NCI-H1930 (cell line): Measurements from ENCODE around the gene NETO1.

ENCODE experiments used
- DNase-seq, 2 experiments: peaks; one replicate each; lab custom pipeline; 2025; lab: John Stamatoyannopoulos, UW

NETO1 gene

GRCh38 chr18:72846736-72847533 is 20.9 kb downstream of the NETO1 start:
- no peak for DNase-seq

- DNase-seq = no peak
Measured at GRCh38 chr18:72843743-72844142, 24.0 kb downstream of the NETO1 start.

- DNase-seq = no peak
Measured at GRCh38 chr18:72840109-72840508, 27.7 kb downstream of the NETO1 start.

- DNase-seq = no peak
Measured at GRCh38 chr18:72834731-72835130, 33.1 kb downstream of the NETO1 start.

- DNase-seq = no peak
Measured at GRCh38 chr18:72833471-72833870, 34.3 kb downstream of the NETO1 start.

- DNase-seq = no peak
Measured at GRCh38 chr18:72830109-72830508, 37.7 kb downstream of the NETO1 start.

- DNase-seq = no peak
Measured at GRCh38 chr18:72828601-72829000, 39.2 kb downstream of the NETO1 start.

- no peak for DNase-seq
Measured at GRCh38 chr18:72826736-72827135, 41.1 kb downstream of the NETO1 start.

- no peak for DNase-seq
Measured at GRCh38 chr18:72823345-72823744, 44.4 kb downstream of the NETO1 start.

GRCh38 chr18:72822202-72822601 is 45.6 kb downstream of the NETO1 start:
- no peak for DNase-seq

GRCh38 chr18:72820571-72820970 is 47.2 kb downstream of the NETO1 start:
- DNase-seq = no peak

GRCh38 chr18:72819050-72819449 is 48.7 kb downstream of the NETO1 start:
- DNase-seq = no peak

- no peak for DNase-seq
Measured at GRCh38 chr18:72811047-72811446, 56.7 kb downstream of the NETO1 start.

GRCh38 chr18:72808680-72809079 is 59.1 kb downstream of the NETO1 start:
- DNase-seq = no peak

- DNase-seq = no peak
Measured at GRCh38 chr18:72799106-72799505, 68.7 kb downstream of the NETO1 start.

GRCh38 chr18:72783530-72783929 is 84.3 kb downstream of the NETO1 start:
- no peak for DNase-seq

- DNase-seq = no peak
Measured at GRCh38 chr18:72774914-72775313, 92.9 kb downstream of the NETO1 start.

GRCh38 chr18:72772916-72773315 is 94.9 kb downstream of the NETO1 start:
- no peak for DNase-seq

GRCh38 chr18:72768681-72769229 is 99.0 kb downstream of the NETO1 start:
- no peak for DNase-seq

GRCh38 chr18:72762515-72763122 is 105.2 kb downstream of the NETO1 start:
- peak; percentile 59 to 74 for DNase-seq

GRCh38 chr18:72752220-72752619 is 115.6 kb downstream of the NETO1 start:
- DNase-seq = no peak

- DNase-seq = no peak
Measured at GRCh38 chr18:72742002-72742401, 125.8 kb downstream of the NETO1 start.

GRCh38 chr18:72738136-72738535 is 129.7 kb downstream of the NETO1 start:
- DNase-seq = no peak
